HG03558 (cell line): Measurements from ENCODE around the gene PHRF1.
A peak's percentile ranks its signal among the peaks of the same experiment; 100 is the strongest.

Experiments
- ATAC-seq: cut with Tn5 transposase; IDR thresholded peaks from one replicate; pipeline ENCODE4 v1.9.1; 2021; ENCODE audit warnings: moderate number of reproducible peaks; ENCODE audit not compliant: unreplicated experiment; ENCODE audit errors: extremely low read depth

PHRF1 gene, protein sequence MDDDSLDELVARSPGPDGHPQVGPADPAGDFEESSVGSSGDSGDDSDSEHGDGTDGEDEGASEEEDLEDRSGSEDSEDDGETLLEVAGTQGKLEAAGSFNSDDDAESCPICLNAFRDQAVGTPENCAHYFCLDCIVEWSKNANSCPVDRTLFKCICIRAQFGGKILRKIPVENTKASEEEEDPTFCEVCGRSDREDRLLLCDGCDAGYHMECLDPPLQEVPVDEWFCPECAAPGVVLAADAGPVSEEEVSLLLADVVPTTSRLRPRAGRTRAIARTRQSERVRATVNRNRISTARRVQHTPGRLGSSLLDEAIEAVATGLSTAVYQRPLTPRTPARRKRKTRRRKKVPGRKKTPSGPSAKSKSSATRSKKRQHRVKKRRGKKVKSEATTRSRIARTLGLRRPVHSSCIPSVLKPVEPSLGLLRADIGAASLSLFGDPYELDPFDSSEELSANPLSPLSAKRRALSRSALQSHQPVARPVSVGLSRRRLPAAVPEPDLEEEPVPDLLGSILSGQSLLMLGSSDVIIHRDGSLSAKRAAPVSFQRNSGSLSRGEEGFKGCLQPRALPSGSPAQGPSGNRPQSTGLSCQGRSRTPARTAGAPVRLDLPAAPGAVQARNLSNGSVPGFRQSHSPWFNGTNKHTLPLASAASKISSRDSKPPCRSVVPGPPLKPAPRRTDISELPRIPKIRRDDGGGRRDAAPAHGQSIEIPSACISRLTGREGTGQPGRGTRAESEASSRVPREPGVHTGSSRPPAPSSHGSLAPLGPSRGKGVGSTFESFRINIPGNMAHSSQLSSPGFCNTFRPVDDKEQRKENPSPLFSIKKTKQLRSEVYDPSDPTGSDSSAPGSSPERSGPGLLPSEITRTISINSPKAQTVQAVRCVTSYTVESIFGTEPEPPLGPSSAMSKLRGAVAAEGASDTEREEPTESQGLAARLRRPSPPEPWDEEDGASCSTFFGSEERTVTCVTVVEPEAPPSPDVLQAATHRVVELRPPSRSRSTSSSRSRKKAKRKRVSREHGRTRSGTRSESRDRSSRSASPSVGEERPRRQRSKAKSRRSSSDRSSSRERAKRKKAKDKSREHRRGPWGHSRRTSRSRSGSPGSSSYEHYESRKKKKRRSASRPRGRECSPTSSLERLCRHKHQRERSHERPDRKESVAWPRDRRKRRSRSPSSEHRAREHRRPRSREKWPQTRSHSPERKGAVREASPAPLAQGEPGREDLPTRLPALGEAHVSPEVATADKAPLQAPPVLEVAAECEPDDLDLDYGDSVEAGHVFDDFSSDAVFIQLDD (N-terminal part only)

GRCh38 chr11:575996-576768 is at the start of gene PHRF1:
Gene PHRF1, plus strand, starts transcription at chr11:576470. Its CDS starts 5,043 bp downstream, at chr11:581513.
- ATAC-seq = peak; percentile 55

DNA sequence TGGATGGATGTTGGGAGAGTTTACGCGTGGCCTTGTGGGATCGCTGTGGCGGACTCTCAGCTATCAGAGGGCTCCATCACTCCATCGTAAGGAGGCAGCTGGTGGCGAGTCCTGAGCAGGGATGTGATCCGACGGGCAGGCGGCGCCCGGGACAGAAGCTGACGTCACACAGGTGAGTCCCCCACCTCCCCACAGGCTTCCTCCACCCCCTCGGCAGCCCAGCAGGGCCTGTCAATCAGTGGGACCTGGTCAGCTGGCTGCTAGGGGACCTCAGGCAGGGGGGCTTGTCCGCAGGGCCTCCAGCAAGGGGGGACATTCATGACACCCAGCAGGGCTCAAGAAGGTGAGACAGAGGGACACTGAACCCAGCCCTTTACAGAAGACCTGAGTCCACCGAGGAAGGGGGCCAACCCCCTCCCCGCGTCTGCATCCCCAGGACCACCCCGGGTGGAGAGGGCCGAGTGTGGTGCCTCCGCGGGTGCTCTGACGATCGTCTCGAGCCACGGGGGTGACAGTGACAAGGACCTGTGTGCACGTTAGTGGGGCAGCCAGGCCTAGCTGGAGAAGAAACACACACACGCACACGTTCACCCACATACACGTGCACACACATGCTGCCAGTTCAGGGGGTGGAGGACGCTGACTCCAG is 48.0 kb upstream of the PHRF1 start:
- ATAC-seq = no peak

DNA sequence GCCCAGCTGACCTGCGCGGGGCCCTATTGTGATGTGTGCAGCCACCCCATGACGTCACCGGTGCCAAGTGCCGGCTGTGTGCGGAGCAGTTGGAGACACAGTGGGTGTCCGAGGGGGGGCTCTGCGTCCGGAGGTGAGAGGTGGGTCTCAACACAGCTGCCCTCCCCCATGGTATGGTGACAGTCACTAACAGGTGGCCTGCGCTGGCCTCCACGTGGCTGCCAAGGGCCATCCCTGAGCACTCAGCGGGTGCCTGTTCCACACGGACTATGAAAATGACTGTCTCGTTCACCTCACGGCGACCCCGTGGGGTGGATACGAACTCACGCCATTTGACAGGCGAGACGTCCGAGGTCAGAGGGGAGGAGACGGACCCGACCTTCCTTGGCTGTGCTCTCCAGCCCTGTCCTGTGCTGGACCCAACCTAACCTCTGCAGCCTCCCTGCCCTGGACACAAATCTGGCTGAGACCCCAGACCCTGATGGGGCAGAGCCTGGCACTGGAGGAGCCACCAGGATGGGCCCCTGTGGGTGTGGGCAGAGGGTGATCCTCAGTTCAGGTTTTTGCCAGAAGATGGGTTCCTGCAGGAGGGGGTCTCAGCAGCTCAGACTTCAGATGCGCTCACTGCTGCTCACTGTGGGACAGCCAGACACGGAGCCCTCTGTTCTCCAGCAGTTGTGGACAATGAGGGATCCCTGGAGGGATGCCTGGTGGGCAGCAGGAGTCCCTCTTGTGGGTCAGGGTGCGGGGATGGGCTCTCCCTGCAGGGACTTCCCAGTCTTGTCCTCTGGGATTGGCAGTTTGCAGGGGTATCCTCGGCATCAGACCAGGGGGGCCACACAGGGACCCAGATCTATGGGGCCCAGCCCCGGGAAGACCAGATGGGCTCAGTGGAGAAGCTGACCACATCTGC is 47.2 kb upstream of the PHRF1 start:
- no peak for ATAC-seq

GRCh38 chr11:529728-530411 is 46.4 kb upstream of the PHRF1 start:
- no peak for ATAC-seq

- ATAC-seq = no peak
Observed at GRCh38 chr11:530960-531831, 45.1 kb upstream of the PHRF1 start.

GRCh38 chr11:531919-532526 is 44.2 kb upstream of the PHRF1 start:
- ATAC-seq = no peak

- no peak for ATAC-seq
Observed at GRCh38 chr11:532527-532985, 43.7 kb upstream of the PHRF1 start.

GRCh38 chr11:532986-533585 is 43.2 kb upstream of the PHRF1 start:
- ATAC-seq = no peak

DNA sequence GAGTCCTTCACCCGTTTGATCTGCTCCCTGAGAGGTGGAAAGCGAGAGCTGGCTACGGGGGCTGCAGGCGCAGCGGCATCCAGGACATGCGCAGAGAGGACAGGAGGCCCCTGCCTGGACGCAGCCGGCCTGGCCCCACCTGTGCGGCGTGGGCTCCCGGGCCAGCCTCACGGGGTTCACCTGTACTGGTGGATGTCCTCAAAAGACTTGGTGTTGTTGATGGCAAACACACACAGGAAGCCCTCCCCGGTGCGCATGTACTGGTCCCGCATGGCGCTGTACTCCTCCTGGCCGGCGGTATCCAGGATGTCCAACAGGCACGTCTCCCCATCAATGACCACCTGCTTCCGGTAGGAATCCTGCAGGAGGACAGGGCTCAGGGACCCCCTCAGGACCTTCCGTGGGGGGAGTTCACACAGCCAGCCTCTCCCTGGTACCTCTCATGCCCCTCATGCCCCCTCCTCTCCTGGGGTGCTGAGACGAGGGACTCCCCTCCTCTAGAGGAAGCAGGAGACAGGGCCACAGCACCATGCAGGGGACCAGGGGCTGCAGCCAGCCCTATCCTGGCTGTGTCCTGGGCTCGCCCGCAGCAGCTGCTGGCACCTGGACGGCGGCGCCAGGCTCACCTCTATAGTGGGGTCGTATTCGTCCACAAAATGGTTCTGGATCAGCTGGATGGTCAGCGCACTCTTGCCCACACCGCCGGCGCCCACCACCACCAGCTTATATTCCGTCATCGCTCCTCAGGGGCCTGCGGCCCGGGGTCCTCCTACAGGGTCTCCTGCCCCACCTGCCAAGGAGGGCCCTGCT is 42.5 kb upstream of the PHRF1 start:
- ATAC-seq = no peak

DNA sequence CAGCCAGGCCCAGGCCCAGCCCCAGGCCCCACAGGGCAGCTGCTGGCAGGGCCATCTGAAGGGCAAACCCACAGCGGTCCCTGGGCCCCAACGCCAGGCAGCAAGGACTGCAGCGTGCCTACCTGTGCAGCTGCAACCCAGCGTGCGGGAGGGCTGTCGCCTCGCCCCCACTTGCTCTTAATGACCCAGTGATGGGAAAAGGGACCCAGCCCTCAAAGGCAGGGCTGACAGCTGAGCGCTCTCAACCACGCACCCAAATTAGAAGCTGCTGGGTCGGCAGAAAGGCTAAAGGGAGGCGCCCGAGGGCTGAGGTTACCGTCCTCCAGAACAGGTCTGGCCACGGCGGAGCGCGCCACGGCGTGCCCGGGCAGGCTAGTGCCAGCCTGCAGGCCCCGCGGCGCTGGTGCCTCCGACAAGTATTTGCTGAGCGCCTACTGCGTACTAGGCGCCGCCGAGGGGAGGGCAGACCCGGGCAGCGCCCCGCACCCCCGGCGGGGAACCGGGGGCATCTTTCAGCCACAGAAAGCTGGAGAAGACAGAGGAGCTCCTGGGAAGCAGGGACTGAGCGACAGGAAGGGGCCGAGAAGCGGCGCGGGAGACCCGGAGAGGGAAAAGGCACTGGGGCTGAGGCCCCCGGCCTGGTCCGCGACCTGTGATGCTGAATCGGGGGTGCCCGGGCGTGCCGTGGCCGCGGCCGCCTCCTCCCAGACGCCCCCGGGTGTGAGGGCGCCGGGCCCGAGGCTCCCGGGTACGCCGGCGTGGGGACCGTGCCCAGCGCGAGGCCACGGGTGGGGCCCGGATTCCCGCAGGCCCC is 41.7 kb upstream of the PHRF1 start:
- ATAC-seq = no peak

GRCh38 chr11:535210-535518 is 41.1 kb upstream of the PHRF1 start:
- no peak for ATAC-seq

GRCh38 chr11:535519-536454 is 40.5 kb upstream of the PHRF1 start, which contains the start of gene HRAS:
Gene HRAS, minus strand, starts transcription at chr11:535576.
- peak; percentile 55 for ATAC-seq
